NCI-H2227 treated with DMSO at 0.1 percent for 48 hours (cell line): ENCODE measurements around the gene GGA2.
"Not testable (repeated sequence)": the region's sequence is repeated elsewhere in the genome, so short reads cannot be mapped to it uniquely, and the experiment has no call there.

ENCODE experiments used
- DNase-seq: peaks from one replicate; lab custom pipeline; 2025; lab: John Stamatoyannopoulos, UW

The GGA2 gene

DNA sequence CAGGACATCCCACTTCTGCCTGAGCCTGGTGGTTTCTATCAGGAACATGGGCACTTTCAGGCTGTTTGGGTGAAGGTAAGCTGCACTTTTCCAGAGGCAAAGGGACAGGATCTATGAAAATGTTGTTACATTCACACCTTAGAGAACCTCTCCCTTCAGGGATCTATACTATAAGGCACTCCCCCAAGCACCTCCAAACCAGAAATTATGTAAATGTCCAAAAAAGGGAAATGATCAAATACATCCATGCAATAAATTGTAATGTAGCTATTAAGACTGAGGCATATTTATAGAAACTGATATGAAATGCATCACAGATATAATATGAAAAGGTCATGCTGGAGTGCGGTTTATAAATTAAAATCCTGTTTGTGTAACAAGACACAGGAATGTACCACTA is 34.0 kb downstream of the GGA2 start:
- DNase-seq, result no peak

DNA sequence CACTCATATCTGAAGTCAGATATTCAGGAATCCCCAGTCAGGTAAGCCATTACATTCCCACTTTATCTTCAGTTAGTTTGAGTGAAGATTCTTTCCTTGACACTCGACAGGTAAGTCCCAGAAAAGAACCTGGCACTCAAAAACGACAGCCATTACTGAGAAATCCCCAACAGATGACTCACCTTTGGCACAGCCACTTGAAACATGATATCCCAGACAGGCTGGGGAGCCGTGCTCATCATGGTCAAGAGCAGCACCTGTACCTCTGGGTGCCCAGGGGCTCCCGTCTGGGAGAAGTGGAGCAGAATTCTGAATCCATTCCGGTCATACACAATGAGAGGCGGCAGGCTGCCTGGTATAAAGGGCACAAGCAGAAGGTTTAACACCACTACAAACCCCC is 40.5 kb downstream of the GGA2 start:
- no peak for DNase-seq

DNA sequence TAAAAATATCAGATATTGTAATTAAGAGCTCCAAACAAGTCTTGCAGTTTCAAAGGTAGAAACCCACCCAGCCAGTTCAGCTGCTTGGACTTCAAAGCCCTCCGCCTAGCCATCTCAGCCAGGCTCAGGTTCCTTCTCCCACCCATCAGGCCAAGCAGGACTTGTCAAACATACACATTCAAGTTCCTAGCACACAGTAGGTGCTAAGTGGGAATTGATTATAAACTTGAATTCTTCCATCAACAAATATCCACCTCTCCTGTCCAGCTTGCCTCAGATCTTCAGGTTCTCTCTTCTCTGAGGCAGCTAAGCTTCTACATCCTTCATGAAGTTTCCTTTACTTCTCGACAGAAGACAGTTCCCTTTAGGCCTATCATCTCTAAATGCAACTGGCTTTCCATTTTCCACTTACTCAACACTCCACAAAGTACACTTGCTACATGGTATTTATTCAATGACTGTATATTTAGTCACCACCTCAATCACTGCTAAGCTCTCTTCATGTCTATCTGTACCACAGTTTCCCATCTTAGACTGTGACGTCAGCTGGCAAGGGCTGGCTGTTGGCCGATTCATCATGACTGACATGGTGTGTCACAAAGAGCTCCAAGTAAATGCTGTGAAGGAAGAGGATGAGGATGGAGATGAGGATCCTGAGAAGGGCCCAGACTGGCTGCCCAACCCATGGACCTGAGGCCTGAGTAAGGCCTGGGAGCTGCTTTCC is 44.0 kb downstream of the GGA2 start:
- no peak for DNase-seq

DNA sequence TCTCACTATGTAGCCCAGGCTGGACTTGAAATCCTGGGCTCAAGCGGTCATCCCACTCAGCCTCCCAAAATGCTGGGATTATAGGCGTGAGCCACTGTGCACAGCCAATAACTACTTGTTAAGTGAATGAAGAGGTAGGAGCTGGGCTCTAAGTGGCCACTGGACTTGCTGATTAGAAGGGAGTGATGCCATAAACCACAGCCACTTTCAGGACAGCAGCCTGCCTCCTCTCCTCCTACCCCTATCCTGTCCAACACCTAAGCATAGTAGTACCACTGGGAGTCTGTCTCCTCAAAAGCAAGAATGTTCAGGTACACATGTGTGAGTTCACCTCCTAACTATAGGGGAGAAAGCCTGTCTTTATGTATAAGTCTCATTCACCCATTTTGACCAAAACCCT is 45.1 kb downstream of the GGA2 start:
- DNase-seq, result no peak

DNA sequence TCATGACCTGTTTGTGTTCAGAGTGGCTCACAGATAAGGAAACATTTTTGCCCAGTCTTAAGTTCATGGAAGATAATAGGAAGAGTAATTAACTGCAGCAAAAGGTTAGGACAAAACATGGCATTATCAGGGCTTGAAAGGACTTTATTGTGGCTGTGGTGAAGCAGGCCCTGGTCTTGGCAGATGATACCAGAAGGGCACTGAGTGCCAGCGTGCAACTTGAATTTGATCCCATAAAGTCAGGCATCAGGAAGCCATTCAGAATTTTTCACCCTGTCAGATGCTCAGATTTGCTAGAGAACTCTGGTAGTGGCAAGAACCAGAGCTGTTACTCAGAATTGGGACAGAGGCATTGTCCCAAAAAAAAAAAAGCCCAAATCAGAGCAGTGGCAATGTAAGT is 46.1 kb downstream of the GGA2 start:
- no peak for DNase-seq

DNA sequence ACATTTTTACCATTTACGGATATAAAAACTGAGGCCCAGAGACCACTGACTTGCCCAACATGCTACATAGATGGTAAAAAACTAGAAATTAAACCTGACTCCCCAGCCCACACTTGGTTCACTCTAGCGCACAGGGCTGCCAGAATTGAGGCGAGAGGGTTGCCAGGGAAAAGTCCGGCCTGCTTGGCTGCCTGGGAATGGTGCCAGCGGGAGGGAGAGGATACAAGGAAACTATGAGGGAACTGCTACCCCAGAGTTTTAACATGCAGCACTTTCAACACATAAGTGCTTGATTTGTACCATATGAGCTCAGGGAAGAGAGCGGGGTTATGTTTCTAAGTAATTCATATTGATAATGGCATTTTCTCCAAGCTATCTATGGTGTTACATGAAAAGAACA is 47.3 kb downstream of the GGA2 start:
- not testable (repeated sequence) for DNase-seq

DNA sequence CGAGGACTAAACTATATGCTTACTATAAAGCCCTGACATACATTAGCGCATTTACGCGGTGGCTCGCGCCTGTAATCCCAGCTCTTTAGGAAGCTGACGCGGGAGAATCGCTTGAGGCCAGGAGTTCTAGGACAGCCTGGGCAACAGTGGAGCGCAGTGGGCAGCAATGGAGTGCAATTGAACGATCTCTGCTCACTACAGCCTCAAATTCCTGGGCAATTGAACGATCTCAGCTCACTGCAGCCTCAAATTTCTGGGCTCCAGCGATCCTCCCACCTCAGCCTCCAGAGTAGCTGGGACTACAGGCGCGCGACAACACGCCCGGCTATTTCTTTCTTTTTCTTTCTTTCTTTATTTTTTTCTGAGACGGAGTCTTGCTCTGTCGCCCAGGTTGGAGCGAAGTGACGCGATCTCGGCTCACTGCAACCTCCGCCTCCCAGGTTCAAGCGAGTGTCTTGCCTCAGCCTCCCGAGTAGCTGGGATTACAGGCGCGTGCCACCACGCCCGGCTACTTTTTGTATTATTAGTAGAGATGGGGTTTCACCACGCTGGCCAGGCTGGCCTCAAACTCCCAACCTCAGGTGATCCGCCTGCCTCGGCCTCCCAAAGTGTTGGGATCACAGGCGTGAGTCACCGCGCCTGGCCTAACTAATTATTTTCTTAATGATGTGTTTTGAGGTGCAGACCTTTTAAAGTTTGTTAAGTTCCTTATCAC is 56.8 kb downstream of the GGA2 start:
- DNase-seq, result no peak

DNA sequence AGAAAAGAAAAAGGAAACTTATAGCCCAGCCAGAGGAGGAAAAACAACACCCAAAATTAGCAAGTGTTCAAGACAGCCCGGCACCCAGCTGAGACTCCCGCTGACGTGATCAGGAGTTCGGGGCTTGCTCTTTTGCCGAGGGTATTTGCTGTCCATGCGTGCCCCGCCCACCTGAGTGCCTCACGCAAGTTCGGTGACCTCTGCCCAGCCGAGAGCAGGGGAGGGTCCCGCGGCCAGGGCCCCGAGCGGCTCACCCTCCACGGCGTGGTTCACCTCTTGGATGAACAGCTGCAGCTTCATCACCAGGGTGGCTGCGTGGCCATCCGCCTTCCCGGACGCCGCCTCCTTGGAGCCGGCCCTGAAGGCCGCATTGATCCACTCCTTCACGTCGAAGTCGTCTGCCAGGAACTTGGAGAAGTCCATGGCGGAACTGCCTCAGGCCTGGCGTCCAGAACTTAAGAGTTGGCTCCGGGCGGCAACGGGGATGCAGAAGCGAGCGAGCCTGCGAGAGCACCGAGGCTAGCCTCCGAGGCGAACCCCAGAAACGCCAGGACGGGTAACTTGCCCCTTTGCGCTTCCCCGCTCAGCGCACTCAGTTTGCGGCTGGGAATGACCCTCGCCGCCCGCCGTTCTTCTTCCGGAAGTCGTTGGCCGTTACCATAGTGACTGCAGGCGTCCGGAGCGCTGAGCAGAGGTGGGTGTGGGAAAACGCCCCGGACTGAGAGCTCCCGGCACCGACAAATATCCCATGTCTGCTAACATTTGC is 57.5 kb downstream of the GGA2 start, which contains the start of gene COG7:
COG7 (minus strand) TSS at position 618 of the 766 bp plus-strand sequence; CDS start at position 423, 195 bp downstream.
- DNase-seq, result peak; percentile 84

DNA sequence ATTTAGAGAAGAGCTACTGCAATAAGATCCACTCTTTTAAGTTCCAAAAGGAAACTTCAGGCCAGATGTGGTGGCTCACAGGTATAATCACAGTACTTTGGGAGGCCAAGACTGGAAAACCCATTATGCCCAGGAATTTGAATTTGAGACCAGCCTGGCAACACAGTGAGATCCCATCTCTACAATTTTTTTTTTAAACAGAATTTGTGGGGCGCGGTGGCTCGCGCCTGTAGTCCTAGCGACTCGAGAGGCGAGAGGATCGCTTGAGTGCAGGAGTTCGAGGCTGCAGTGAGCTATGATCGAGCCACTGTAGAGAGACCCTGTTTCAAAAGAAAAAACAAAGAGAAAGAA is 58.1 kb downstream of the GGA2 start:
- DNase-seq, result no peak

DNA sequence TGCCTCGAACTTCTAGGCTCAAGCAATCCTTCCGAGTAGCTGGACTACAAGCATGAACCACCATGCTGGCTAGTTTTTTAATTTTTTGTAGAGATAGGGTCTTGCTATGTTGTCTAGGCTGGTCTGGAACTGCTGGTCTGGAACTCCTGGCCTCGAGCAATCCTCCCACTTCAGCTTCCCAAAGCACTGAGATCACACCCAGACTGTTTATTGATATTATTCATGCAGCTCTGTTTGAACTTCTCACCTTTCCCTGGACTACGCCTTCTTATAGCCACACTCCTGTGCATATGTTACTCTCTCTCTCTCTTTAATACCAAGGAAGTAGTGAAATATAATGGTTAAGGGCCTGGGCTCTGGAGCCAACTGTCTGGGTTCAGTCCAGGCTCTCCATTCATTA is 61.9 kb downstream of the GGA2 start:
- no peak for DNase-seq

DNA sequence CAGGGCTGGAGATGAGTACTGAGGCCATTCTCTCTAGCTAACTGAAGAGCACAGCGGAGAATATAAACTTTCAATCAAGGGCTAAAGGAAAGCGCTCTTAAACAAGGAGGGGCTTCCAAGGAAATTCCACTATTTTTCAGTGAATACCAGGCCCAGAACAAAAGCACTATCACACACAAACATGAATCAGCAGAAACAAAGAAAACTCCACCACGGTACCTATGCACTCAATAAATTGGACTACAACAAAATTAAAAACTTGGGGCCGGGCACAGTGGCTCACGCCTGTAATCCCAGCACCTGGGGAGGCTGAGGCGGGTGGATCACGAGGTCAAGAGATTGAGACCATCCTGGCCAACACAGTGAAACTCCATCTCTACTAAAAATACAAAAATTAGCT is 72.8 kb downstream of the GGA2 start:
- DNase-seq, result not testable (repeated sequence)

DNA sequence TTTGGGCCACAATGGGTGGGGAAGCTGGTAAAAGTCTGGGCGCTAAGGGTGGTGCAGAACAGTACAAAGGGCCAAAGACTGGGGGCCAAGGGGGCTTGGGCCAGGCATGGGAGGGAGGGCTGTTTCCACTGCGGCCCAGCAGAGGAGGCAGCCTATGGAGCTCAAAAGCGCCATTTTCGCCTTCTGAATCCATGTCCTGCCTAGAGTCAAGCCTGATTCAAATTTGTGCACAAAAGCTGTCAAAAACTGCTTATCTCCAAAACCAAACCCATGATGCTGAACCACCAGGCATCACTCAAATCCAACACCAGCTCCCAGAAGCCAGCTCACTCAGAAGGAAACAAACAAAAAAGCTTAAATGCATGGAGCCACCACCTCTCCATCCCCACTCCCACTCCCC is 73.3 kb downstream of the GGA2 start:
- no peak for DNase-seq

DNA sequence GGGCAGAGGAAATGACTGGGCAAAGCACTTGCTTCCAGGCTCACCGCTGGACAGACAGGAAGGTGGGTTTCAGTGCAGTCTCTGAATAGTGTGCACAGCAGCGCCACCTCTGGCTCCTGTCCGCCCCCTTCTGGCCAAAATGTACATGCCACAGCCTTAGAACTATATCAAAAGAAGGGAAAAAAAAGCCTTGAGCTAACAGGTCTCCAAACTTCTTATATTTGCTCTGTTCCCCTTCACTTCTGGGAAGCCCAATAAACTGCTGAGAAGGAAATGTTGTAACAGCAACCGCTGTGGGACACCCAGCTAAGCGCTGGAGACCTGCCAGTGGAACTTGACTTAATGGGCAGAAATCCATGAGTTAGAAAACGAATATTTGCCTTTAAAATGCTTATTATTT is 74.8 kb downstream of the GGA2 start:
- DNase-seq, result peak; percentile 51

DNA sequence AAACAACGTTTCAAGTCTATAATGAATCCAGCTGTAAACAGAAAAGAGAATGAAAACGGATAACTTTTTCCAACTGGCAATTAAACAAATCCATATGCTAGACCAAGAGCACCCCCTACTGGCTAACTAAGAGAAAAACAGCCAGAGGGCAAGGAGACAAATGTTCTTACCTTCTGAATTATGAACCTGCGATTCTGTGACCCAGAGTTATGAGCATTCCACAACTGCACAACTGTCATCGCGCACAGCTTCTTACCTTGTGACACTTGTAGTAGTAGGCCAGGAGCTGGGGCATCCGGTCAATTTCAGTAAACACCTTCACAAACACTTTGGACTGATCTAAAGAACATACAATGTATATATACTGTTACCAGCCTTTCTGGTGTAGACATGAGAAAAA is 75.9 kb downstream of the GGA2 start:
- peak; percentile 79 for DNase-seq

DNA sequence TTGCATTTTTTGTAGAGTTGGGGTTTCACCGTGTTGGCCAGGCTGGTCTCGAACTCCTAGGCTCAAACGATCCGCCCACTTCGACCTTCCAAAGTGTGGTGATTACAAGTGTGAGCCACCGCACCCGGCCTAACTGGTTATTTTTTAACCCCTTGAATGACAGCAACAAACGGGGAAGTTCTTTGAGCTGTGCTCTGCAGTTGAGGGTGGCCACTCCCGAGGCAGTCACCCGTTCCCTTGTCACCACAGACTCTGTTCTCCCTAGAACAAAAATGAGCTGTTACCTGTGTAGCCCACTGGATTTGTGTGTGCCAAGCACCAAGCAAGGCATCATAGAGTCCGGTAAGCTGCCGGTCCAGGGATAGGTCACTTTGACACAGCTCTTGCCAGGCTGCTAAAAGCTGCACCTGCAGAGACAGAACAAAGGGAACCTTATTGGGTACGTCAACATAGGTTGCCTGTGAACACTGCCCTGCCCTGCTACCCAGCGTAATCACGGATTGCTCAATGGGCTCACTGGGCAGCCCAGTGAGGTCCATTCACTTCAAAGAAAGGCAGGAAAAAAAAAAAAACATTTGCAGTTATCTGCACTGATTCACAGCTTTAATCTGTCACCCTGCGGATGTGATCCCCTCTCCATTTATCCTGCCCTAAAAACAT is 76.9 kb downstream of the GGA2 start:
- DNase-seq, result no peak

DNA sequence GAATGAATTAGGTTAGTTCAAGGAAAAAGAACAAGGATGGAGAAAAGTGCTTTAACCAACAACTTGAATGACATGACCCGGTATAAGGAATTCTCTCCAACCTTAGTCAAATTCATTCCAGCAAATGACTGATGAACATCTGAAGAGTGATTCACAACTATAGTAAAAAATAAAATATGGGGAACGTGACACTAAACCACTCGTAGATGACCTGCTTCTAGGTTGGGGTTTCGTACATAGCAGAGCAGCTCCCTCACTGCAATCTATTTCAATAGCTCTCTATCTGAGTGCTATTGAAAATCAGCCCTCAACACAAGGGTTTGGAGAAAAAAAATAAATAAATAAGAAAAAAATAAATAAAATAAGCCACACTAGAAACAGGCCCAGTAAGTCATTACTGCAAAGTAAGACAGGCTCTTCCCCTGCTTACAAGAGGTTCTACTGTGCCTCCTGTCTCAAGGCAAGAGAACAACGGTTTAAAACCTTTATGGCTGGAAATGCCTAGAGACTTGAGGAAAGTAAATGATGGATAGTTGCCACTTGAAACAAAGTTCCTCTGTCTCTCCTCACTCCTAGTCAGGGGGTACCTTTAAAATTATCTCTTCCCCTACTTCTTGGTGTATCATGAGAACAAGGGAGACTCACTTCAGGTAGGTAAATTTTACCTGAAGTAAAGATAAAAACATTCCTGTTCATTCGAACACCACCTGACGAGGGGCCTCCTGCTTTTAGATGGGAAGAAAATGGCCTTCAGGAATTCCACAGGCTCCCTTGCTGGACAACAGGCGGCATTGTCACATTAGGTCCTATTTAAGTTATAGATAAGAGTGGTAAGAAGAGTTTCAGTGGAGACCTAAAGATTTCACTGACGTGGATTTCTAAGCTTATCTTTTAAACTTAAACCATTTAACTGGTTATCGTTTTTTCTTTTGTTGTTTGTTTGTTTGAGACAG is 77.8 kb downstream of the GGA2 start:
- DNase-seq, result no peak

DNA sequence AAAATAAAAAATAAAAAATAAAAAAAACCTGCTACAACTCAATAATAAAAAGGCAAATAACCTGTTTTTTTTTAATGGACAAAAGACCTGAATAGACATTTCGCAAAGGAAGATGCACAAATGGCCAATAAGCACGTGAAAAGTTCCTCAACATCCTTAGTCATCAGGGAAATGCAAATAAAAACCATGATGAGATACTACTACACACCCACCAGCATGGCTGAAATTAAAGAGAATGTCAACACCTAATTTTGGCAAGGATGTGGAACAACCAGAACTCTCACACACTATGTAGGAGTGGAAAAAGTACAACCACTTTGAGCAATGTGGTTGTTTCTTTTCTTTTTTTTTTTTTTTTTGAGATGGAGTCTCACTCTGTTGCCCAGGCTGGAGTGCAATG is 81.9 kb downstream of the GGA2 start:
- no peak for DNase-seq

DNA sequence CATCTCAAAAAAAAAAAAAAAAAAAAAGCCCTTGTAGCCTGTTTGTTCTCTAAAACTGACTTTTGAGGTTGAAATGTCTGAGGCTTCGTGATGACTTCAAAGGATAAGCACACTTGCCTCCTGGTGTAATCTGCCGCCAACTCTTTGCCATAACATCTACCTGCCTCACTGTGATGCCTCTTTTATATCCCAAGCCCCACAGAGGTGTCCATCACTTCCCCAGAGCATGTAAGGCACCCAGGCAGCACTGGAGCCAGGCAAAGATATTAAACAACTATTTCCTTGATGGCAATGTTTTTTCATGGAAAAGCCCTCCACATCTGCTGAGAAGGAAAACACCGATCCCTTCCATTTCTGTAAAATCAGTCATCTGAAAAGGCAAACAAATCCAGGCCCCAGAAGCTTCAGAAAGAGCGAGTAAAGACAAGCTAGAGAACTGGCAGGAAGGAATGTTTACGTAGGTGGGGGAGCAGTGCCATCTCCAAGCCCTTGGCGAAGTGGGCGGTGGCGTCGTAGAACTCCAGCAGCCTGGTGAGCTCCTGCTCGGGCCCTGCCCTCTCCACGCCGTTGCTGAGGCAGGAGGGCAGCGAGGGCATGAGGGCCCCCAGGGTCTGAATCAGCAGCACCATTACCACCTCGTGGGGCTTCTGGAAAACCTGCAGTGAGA is 85.9 kb downstream of the GGA2 start:
- no peak for DNase-seq

DNA sequence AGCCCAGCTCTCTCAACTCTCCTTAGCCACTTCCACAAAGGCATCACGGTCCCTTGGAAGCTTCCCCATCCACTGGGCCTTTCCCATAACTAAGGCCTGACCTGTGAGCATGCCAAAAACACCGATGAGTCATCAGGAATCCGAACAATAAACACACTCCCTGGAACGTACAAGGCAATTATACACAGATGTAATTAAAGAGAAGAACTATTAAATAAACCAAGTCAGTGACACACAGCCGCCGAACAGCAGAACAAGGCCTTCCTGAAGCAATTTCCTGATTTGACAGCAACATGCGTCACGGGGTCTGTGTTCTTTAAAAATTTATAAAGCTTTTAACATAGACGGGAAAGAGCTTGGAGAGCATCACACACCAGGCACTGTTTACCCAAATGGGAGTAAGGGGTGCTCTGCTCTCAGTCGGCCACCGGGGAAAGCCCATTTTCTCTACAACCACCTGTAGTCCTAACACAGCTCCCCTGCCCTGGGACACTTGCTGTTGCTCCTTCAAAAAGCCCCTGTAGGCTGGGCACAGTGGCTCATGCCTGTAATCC is 86.7 kb downstream of the GGA2 start:
- no peak for DNase-seq

DNA sequence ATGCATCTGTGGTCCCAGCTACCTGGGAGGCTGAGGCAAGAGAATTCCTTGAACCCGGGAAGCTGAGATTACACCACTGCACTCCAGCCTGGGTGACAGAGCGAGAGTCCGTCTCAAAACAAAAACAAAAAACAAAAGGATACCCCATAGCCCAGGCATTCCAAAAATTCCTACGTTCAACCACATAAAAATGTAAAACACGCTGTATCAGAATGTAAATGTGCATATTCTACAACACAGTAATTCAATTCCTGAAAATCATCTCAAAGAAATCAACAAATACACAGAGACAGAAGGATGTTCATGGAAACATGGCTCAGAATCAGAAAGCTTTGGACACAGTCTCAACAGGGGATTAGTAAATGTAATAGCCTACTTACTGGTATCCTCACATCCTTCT is 90.3 kb downstream of the GGA2 start:
- DNase-seq, result no peak

DNA sequence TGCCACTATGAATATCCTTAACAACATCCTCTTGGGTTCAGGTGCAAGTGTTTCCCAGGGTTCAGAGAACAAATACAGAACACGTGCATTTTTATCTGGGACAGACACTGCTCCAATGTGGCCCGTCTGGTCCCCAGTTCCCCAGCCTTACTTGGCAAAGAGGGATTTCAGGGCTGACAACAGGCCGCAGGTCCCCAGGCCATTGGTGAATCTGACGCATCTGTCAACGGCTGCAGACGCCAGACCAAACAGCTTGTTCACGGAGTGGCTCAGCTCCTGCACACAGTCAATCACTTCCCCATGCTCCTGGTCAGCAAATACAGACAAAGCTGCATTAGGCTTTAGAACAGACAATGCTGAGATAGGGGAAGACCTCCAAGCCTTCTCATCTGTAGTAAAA is 93.5 kb downstream of the GGA2 start:
- DNase-seq, result no peak
